ENCODE data around the gene DOCK6. TPM values are rescaled to one million over a fixed set of nuclear protein-coding genes. Genes with fewer than 3 reads are reported as not detected.

The DOCK6 gene
- total RNA-seq, 1 experiment from 2014 or later: 88.8 TPM

- DNase-seq (ENCODE audit: low spot score): peak; percentile 40
- H3K36me3 Mint-ChIP-seq: no peaks in the 10 kb centered on the region
- ATAC-seq: peak; percentile 4; the same call in 1 of the 2 replicates
- no peak for TF ChIP-seq ATF3 (CRISPR knock-in tag; conservative IDR thresholded peaks at IDR 0.05)
- TF ChIP-seq, protein P1, sequence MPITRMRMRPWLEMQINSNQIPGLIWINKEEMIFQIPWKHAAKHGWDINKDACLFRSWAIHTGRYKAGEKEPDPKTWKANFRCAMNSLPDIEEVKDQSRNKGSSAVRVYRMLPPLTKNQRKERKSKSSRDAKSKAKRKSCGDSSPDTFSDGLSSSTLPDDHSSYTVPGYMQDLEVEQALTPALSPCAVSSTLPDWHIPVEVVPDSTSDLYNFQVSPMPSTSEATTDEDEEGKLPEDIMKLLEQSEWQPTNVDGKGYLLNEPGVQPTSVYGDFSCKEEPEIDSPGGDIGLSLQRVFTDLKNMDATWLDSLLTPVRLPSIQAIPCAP (CRISPR knock-in tag; IDR thresholded peaks at IDR 0.05): no peak
- no peak for TF ChIP-seq ZNF232 (CRISPR knock-in tag; IDR thresholded peaks at IDR 0.05)
- TF ChIP-seq RELA (CRISPR knock-in tag; IDR thresholded peaks at IDR 0.05; ENCODE audit: borderline replicate concordance): no peak
- TF ChIP-seq NR3C1 (CRISPR knock-in tag; conservative IDR thresholded peaks at IDR 0.05; ENCODE audit: low read depth): no peak
- no peak for TF ChIP-seq NFATC4 (CRISPR knock-in tag; IDR thresholded peaks at IDR 0.05)
- TF ChIP-seq, protein P2, sequence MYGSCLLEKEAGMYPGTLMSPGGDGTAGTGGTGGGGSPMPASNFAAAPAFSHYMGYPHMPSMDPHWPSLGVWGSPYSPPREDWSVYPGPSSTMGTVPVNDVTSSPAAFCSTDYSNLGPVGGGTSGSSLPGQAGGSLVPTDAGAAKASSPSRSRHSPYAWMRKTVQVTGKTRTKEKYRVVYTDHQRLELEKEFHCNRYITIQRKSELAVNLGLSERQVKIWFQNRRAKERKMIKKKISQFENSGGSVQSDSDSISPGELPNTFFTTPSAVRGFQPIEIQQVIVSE (CRISPR knock-in tag; IDR thresholded peaks at IDR 0.05; ENCODE audit: borderline replicate concordance): no peak
- no peak for TF ChIP-seq ZNF671 (CRISPR knock-in tag; IDR thresholded peaks at IDR 0.05)
- no peak for TF ChIP-seq FOXJ3 (CRISPR knock-in tag; IDR thresholded peaks at IDR 0.05; ENCODE audit: borderline replicate concordance)
- no peak for TF ChIP-seq HMGXB4 (CRISPR knock-in tag; IDR thresholded peaks at IDR 0.05)
- no peak for TF ChIP-seq E2F5 (CRISPR knock-in tag; IDR thresholded peaks at IDR 0.05)
- no peak for TF ChIP-seq TCF7 (CRISPR knock-in tag; IDR thresholded peaks at IDR 0.05; ENCODE audit: low read depth)
- TF ChIP-seq, protein P3, sequence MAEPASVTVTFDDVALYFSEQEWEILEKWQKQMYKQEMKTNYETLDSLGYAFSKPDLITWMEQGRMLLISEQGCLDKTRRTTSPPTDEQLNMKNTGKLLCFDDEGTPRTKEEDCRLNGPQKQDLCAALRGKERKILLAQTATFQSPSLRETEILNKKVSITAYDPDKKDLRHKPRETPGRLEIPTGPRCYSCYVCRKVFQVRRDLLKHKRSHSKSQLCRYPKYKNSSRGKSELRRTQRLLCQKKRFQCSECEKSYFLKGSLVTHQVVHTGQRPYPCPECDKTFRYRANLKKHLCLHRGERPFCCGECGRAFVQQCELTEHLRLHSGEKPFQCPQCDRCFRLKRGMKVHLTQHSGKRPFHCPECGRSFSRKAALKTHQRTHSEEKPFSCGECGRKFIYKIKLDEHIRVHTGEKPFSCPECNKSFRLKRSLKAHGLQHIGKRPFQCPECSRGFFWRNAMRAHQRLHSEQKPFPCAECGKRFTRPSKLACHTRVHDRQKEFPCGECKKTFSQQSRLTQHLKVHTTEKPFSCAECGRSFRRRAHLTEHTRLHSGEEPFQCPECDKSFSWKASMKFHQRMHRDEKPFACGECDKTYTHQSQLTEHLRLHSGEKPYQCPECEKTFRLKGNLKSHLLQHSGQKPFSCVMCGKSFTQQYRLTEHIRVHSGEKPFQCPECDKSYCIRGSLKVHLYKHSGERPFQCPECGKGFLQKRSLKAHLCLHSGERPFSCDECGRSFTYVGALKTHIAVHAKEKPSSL (CRISPR knock-in tag; conservative IDR thresholded peaks at IDR 0.05): no peak
- no peak for TF ChIP-seq SOX15 (CRISPR knock-in tag; IDR thresholded peaks at IDR 0.05)
- no peak for TF ChIP-seq MAX (CRISPR knock-in tag; IDR thresholded peaks at IDR 0.05)
- TF ChIP-seq ZNF396 (CRISPR knock-in tag; IDR thresholded peaks at IDR 0.05; ENCODE audit: borderline replicate concordance): no peak
- no peak for TF ChIP-seq ZSCAN18 (CRISPR knock-in tag; IDR thresholded peaks at IDR 0.05)
- TF ChIP-seq ZBTB21 (CRISPR knock-in tag; IDR thresholded peaks at IDR 0.05; ENCODE audit: borderline replicate concordance): no peak
- no peaks in the 10 kb centered on the region; the same call in 1 of the 2 replicates for H3K27me3 Mint-ChIP-seq (ENCODE audit: low read depth)
- no peaks in the 10 kb centered on the region for H3K9me3 Mint-ChIP-seq
- no peak overlapping the region for H3K27ac Mint-ChIP-seq
- ChIA-PET POLR2A (no interaction called here), CTCF (interaction anchor here (0.7 to 1.7 kb wide), 9 partner anchors 9 to 100 kb away, joined by 3 to 12 read pairs (median 3); no protein-coding TSS in a partner anchor)
- H3K4me3 Mint-ChIP-seq: peak overlapping the region; percentile 64
- peaks cover 18% of the 10 kb centered on the region for H3K4me1 Mint-ChIP-seq
Measured at GRCh38 chr19:11261431-11261970, 823 bp downstream of the DOCK6 start.

Measured in WTC11 (cell line).